ENCODE data around the gene PTK7.
"Not testable (repeated sequence)": the region's sequence is repeated elsewhere in the genome, so short reads cannot be mapped to it uniquely, and the experiment has no call there.

The PTK7 gene

GRCh38 chr6:43088654-43089056 lies 12.5 kb downstream of the PTK7 start:
- DNase-seq, result no peak

GRCh38 chr6:43089467-43089866 lies 13.4 kb downstream of the PTK7 start:
- no peak for DNase-seq

GRCh38 chr6:43089874-43090558 lies 13.9 kb downstream of the PTK7 start:
- no peak for DNase-seq

GRCh38 chr6:43090559-43090956 lies 14.4 kb downstream of the PTK7 start:
- DNase-seq, result no peak

- DNase-seq, result no peak
Observed at GRCh38 chr6:43091020-43091419, 14.9 kb downstream of the PTK7 start.

GRCh38 chr6:43091436-43091991 lies 15.4 kb downstream of the PTK7 start:
- no peak for DNase-seq

GRCh38 chr6:43092635-43093034 lies 16.5 kb downstream of the PTK7 start:
- no peak for DNase-seq

- no peak for DNase-seq
Observed at GRCh38 chr6:43093436-43094289, 17.5 kb downstream of the PTK7 start.

GRCh38 chr6:43095939-43096338 lies 19.8 kb downstream of the PTK7 start:
- no peak for DNase-seq

- DNase-seq, result no peak
Observed at GRCh38 chr6:43096451-43097097, 20.5 kb downstream of the PTK7 start.

- no peak for DNase-seq
Observed at GRCh38 chr6:43097098-43097489, 21.0 kb downstream of the PTK7 start.

GRCh38 chr6:43097502-43097901 lies 21.4 kb downstream of the PTK7 start:
- no peak for DNase-seq

- no peak for DNase-seq
Observed at GRCh38 chr6:43101497-43101896, 25.4 kb downstream of the PTK7 start.

- DNase-seq, result no peak
Observed at GRCh38 chr6:43103253-43103876, 27.3 kb downstream of the PTK7 start.

GRCh38 chr6:43105538-43106222 lies 29.6 kb downstream of the PTK7 start:
- DNase-seq, result no peak

GRCh38 chr6:43107344-43108062 lies 31.4 kb downstream of the PTK7 start:
- no peak for DNase-seq

GRCh38 chr6:43113431-43114260 lies 37.5 kb downstream of the PTK7 start:
- DNase-seq, result no peak

- no peak for DNase-seq
Observed at GRCh38 chr6:43115365-43115764, 39.3 kb downstream of the PTK7 start.

GRCh38 chr6:43117466-43117865 lies 41.4 kb downstream of the PTK7 start:
- not testable (repeated sequence) for DNase-seq

- no peak for DNase-seq
Observed at GRCh38 chr6:43119482-43119881, 43.4 kb downstream of the PTK7 start.

Data from 8988T (cell line).